GM08714 (cell line): ENCODE data around the gene ZNF648.
"Not testable (repeated sequence)": the region's sequence is repeated elsewhere in the genome, so short reads cannot be mapped to it uniquely, and the experiment has no call there.

Source experiments
- H3K4me3 ChIP-seq: fragments of 200-500 bp; sonication (Bioruptor generic); 2 replicates; pipeline ENCODE4 v1.5.1; 2014; ENCODE audit warnings: mild to moderate bottlenecking, low read length, inconsistent platforms
- ZNF274 ChIP-seq: IDR thresholded peaks from 2 replicates; pipeline ENCODE4 v1.6.1; 2012; ENCODE audit warnings: mild to moderate bottlenecking, low read depth, low read length

The ZNF648 gene

DNA sequence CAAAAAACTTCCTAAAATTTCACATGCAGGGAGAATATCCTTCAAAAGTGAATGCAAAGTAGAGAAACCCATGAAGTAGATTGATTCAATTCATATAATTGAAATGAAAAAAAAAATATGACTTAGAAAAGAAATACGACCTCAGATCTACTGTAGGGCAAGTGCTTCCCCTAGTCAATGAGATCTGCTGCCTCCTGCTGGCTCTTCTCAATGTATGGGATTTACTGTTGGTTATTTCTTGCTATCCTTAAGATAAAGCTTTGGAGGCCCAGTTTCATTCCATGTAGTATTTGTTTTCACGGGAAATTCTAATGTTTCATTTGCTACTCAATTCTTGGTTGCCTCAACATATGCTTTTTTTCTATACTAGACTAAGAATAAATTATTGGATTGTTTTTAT lies 46.2 kb downstream of the ZNF648 start:
- H3K4me3 ChIP-seq: no peak overlapping the region
- TF ChIP-seq ZNF274: no peak

DNA sequence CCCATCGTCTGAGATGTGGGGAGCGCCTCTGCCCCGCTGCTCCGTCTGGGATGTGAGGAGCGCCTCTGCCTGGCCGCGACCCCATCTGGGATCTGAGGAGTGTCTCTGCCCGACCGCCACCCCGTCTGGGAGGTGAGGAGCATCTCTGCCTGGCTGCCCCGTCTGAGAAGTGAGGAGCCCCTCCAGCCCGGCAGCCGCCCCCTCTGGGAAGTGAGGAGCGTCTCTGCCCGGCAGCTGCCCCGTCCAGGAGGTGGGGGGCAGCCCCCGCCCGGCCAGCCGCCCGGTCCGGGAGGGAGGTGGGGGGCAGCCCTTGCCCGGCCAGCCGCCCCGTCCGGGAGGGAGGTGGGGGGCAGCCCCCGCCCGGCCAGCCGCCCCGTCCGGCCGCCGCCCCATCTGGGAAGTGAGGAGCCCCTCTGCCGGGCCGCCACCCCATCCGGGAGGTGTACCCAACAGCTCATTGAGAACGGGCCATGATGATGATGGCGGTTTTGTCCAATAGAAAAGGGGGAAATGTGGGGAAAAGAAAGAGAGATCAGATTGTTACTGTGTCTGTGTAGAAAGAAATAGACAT lies 50.6 kb downstream of the ZNF648 start:
- not testable (repeated sequence) for H3K4me3 ChIP-seq

DNA sequence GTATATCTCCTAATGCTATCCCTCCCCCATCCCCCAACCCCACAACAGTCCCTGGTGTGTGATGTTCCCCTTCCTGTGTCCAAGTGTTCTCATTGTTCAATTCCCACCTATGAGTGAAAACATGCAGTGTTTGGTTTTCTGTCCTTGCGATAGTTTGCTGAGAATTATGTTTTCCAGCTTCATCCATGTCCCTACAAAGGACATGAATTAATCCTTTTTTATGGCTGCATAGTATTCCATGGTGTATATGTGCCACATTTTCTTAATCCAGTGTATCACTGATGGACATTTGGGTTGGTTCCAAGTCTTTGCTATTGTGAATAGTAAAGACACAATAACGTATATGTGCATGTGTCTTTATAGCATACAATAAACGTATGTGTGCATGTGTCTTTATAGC lies 56.1 kb downstream of the ZNF648 start:
- not testable (repeated sequence) for H3K4me3 ChIP-seq

DNA sequence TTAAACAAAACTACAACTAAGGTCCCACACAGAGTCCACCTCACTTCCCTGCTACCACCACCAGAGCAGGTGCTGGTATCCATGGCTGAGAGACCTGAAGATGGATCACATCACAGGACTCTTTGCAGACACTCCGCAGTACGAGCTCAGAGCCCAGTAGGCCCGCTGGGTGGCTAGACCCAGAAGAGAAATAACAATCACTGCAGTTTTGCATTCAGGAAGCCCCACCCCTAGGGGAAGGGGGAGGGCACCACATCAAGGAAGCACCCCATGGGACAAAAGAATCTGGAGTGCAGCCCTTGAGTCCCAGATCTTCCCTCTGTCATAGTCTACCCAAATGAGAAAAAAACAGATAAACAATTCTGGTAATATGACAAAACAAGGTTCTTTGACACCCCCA lies 56.9 kb downstream of the ZNF648 start:
- no peak overlapping the region for H3K4me3 ChIP-seq
- no peak for TF ChIP-seq ZNF274
